Measurements from ENCODE around the gene SLC16A8.

- TF ChIP-seq ZFP36 (IDR thresholded peaks at IDR 0.05; ENCODE audit: borderline replicate concordance, low read depth, low read length, partially characterized antibody), result no peak
- TF ChIP-seq ZNF318 (CRISPR knock-in tag; IDR thresholded peaks at IDR 0.05), result no peak
- TF ChIP-seq REXO4 (CRISPR knock-in tag; IDR thresholded peaks at IDR 0.05; ENCODE audit: borderline replicate concordance), result no peak
- no peak for TF ChIP-seq ZFX (CRISPR knock-in tag; IDR thresholded peaks at IDR 0.05; ENCODE audit: low read depth)
- no peak for TF ChIP-seq NFIC (IDR thresholded peaks at IDR 0.05; ENCODE audit: low read length)
- TF ChIP-seq CTCF (CRISPR knock-in tag; IDR thresholded peaks at IDR 0.05), result no peak
These were observed 10.5 kb downstream of the SLC16A8 start for GRCh38 chr22:38073150-38074130.
